Measurements from ENCODE around the gene SPSB2.

- TF ChIP-seq CTCF (IDR thresholded peaks at IDR 0.05; ENCODE audit: low read length) (no peak), EZH2 (IDR thresholded peaks at IDR 0.05; ENCODE audit: borderline replicate concordance, low read length) (no peak)
Measured at GRCh38 chr12:6899427-6899826, 26.3 kb upstream of the SPSB2 start.
